Spinal cord (tissue), 10 donors: ENCODE data around the gene TAOK3. TPM values are rescaled to one million over a fixed set of nuclear protein-coding genes. Genes with fewer than 3 reads are reported as not detected.

Experiments used
- DNase-seq, 6 donors: peaks; one replicate each; pipeline versions ENCODE4 v3.0.0 to v3.0.0-alpha.2; 2013 to 2015; ENCODE audit warnings: low spot score in 6 of 6, low read depth in 4 of 6
- H3K27ac ChIP-seq: one replicate; pipeline ENCODE4 v1.5.1; 2013; ENCODE audit warnings: low read depth, low read length, control low read depth
- H3K27me3 ChIP-seq: one replicate; pipeline ENCODE4 v1.6.1; 2013; ENCODE audit warnings: low read length; ENCODE audit not compliant: control insufficient read depth, insufficient read depth
- H3K36me3 ChIP-seq: one replicate; pipeline ENCODE4 v1.6.1; 2013; ENCODE audit warnings: low read length; ENCODE audit not compliant: control insufficient read depth, insufficient read depth
- H3K4me1 ChIP-seq: one replicate; pipeline ENCODE4 v1.6.1; 2013; ENCODE audit warnings: low read length; ENCODE audit not compliant: control insufficient read depth, insufficient read depth
- H3K4me3 ChIP-seq: one replicate; pipeline ENCODE4 v1.5.1; 2013; ENCODE audit warnings: low read depth, low read length, control low read depth
- H3K9me3 ChIP-seq: one replicate; pipeline ENCODE4 v1.6.1; 2013; ENCODE audit warnings: low read length; ENCODE audit not compliant: control insufficient read depth, insufficient read depth
- WGBS: methylation state at CpG from one replicate; pipeline ENCODE4 v1.1.5; 2013; ENCODE audit warnings: missing lambda C conversion rate; ENCODE audit not compliant: insufficient coverage; 5-methylcytosine and 5-hydroxymethylcytosine counted together
- polyA plus RNA-seq, 2 donors: library from polyadenylated mRNA; unstranded; fragments of 120-200 nt; gene quantifications; one replicate each; pipeline ENCODE4 v1.2.1, GENCODE V29; 2013; ENCODE audit not compliant: insufficient read length in 2 of 2
- total RNA-seq, 2 donors: library from RNA; depleted of rRNA in 1 of 2; stranded (reverse); fragments of 120-200 nt in 1 of 2; fragments of >200 nt in 1 of 2; gene quantifications; one replicate each; pipeline versions ENCODE4 v1.2.3 to v1.2.4, GENCODE V29; 2013 to 2014
- donor health status: healthy.

Gene TAOK3
- total and polyA plus RNA-seq, 4 donors: 46.9 to 107 (median 77.9) TPM

DNA sequence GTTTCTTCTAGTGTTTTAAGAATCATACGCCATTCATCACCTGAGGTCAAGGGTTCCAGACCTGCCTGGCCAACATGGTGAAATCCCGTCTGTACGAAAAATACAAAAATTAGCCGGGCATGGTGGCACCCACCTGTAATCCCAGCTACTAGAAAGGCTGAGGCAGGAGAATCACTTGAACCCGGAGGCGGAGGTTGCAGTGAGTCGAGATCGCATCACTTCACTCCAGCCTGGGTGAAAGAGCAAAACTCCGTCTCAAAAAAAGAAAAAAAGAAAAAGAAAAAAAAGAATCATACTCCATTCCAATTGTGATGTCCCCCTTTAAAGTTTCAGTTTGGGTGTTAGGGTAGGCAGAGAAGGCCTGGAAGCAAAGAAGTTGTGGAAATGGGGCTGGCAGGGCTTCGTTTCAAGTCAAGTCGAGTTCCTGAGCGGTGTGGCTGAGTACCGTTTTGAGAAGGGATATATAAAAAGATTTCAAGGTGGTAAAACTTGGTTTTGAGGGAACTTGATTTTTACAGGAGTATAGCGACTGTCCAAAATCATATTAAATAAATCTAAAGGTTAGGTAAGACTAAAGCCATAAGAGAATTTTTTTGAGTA lies 1.5 kb upstream of the TAOK3 start:
- peaks cover 27% of the 10 kb centered on the region for H3K4me1 ChIP-seq
- no peak for DNase-seq
- peaks cover 5% of the 10 kb centered on the region for H3K27me3 ChIP-seq
- H3K36me3 ChIP-seq: peaks cover 3% of the 10 kb centered on the region
- no peaks in the 10 kb centered on the region for H3K9me3 ChIP-seq
- no peak overlapping the region for H3K4me3 ChIP-seq
- 88% methylated on average over 3 of the region's 14 CpGs for WGBS
- no peak overlapping the region for H3K27ac ChIP-seq

GRCh38 chr12:118373616-118374015 lies 909 bp upstream of the TAOK3 start:
- peaks cover 27% of the 10 kb centered on the region for H3K4me1 ChIP-seq

GRCh38 chr12:118371321-118372282 lies 1.1 kb downstream of the TAOK3 start:
- 0% methylated on average over 60 of the region's 60 CpGs for WGBS
- peak overlapping the region; percentile 69 for H3K27ac ChIP-seq

More at GRCh38 chr12:118373616-118374015, 909 bp upstream of the TAOK3 start:
- Histone ChIP-seq H3K27me3 (peaks cover 5% of the 10 kb centered on the region), H3K27ac (peak overlapping the region; percentile 88), H3K4me3 (peak overlapping the region; percentile 86), H3K36me3 (no peaks in the 10 kb centered on the region), H3K9me3 (no peaks in the 10 kb centered on the region)
- 63% methylated on average over 3 of the region's 5 CpGs for WGBS
- DNase-seq: no peak

GRCh38 chr12:118370601-118371000 lies 2.1 kb downstream of the TAOK3 start:
- Histone ChIP-seq H3K4me3 (peak overlapping the region; percentile 86), H3K4me1 (peaks cover 14% of the 10 kb centered on the region), H3K27ac (peak overlapping the region; percentile 45), H3K27me3 (peaks cover 5% of the 10 kb centered on the region), H3K9me3 (no peaks in the 10 kb centered on the region), H3K36me3 (no peaks in the 10 kb centered on the region)
- no CpG with 5 or more reads among the region's 3 CpGs for WGBS
- peak in 1 of 6 donors; percentile 11 for DNase-seq

More at GRCh38 chr12:118371321-118372282, 1.1 kb downstream of the TAOK3 start:
- Histone ChIP-seq H3K4me3 (peak overlapping the region; percentile 86), H3K36me3 (no peaks in the 10 kb centered on the region), H3K9me3 (no peaks in the 10 kb centered on the region), H3K4me1 (peaks cover 19% of the 10 kb centered on the region), H3K27me3 (peaks cover 5% of the 10 kb centered on the region)
- peak in 2 of 6 donors; percentile 11 to 30 for DNase-seq

- Histone ChIP-seq H3K4me1 (peaks cover 14% of the 10 kb centered on the region), H3K27me3 (peaks cover 5% of the 10 kb centered on the region), H3K9me3 (no peaks in the 10 kb centered on the region), H3K4me3 (no peak overlapping the region), H3K36me3 (no peaks in the 10 kb centered on the region), H3K27ac (no peak overlapping the region)
- no peak for DNase-seq
- no CpG with 5 or more reads among the region's 4 CpGs for WGBS
Measured at GRCh38 chr12:118368821-118369220, 3.9 kb downstream of the TAOK3 start.

DNA sequence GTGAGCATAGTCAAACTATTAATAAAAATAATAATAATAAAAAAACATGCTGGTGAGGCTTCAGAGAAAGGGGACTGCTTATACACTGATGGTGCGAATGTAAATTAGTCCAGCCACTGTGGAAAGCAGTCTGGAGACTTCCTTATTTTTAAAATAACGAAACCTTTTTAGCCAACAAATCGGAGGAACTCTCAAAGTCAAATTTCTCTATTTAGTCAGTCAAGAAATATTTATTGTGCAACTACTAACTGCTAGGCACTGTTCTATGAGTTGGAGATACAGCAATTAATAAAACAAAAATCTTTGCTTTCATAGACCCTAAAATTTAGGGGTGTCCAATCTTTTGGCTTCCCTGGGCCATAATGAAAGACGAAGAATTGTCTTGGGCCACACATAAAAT lies 10.8 kb downstream of the TAOK3 start:
- Histone ChIP-seq H3K9me3 (no peaks in the 10 kb centered on the region), H3K4me3 (no peak overlapping the region), H3K36me3 (no peaks in the 10 kb centered on the region), H3K4me1 (no peaks in the 10 kb centered on the region), H3K27me3 (no peaks in the 10 kb centered on the region), H3K27ac (no peak overlapping the region)
- WGBS: no CpG with 5 or more reads among the region's 4 CpGs
- no peak for DNase-seq

DNA sequence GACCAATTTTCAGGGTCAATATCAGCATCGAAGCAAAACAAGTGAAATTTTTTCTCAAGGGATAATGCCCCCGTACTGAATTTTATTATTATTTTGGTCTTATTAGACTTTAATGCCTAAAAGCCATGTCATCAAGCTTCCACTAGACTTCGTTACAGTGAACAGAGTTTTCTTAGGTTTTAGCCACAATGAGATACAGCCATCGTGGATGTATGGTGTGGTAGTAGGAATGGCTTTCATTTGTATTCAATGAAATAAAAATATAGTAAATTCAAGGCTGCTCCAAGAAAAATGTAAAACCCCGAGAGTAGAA lies 11.7 kb downstream of the TAOK3 start:
- no peak overlapping the region for H3K4me3 ChIP-seq
- whole genome bisulfite sequencing: no CpG with 5 or more reads among the region's 5 CpGs
- no peaks in the 10 kb centered on the region for H3K9me3 ChIP-seq
- no peak for DNase-seq
- H3K27me3 ChIP-seq: no peaks in the 10 kb centered on the region
- no peak overlapping the region for H3K27ac ChIP-seq
- peaks cover 4% of the 10 kb centered on the region for H3K4me1 ChIP-seq
- H3K36me3 ChIP-seq: no peaks in the 10 kb centered on the region

- no peak for DNase-seq
- no CpG with 5 or more reads among the region's 4 CpGs for WGBS
- Histone ChIP-seq H3K27me3 (no peaks in the 10 kb centered on the region), H3K9me3 (no peaks in the 10 kb centered on the region), H3K4me3 (no peak overlapping the region), H3K4me1 (peaks cover 4% of the 10 kb centered on the region), H3K36me3 (no peaks in the 10 kb centered on the region), H3K27ac (no peak overlapping the region)
Measured at GRCh38 chr12:118359541-118359915, 13.2 kb downstream of the TAOK3 start.

DNA sequence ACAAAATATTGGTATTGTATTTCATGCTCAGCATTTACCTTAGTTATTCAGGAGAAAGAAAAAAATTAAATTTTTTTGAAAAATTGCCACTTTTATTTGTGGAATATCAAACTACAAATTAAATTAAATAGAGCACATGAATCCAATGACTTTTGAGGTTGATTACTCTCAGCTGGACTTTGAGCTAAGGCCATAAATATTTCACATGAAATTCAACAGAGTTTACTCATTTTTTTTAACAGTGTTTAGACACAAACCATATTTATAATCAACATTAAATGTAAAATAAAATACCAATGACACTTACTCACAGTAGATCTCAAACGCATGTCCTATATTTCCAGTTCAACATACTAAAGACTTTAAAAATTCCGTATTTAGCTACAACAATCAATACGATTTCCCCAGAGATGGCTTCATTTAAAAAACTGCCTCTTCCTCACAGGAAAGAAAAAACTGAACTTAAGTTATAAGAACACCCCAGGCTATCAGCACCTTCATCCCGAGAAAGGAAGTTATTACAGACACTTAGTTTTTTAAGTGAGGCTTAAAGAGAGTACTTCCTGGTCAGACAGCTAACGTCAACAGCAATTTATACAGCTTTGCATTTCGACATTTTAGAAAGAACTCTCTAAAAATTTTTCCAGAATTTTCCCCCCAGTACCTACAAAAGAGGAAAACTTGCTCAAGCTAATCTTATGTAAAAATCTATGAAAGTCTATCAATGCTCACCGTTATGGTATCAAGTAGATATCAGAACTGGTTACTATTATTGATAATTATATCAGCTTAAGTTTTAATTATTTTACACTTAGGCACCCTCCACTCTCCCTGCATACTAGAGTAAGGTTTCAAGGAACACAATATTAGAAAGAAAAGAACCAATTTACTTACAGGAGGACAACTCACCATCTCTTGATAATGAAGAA lies 13.8 kb downstream of the TAOK3 start:
- no peaks in the 10 kb centered on the region for H3K36me3 ChIP-seq
- no peaks in the 10 kb centered on the region for H3K9me3 ChIP-seq
- H3K4me3 ChIP-seq: no peak overlapping the region
- 100% methylated on average over 1 of the region's 7 CpGs for WGBS
- peaks cover 4% of the 10 kb centered on the region for H3K4me1 ChIP-seq
- no peaks in the 10 kb centered on the region for H3K27me3 ChIP-seq
- no peak for DNase-seq
- H3K27ac ChIP-seq: no peak overlapping the region
